Neuronal stem cell (in vitro differentiated cells): ENCODE data around the gene BICD1.

Experiments
- DNase-seq: peaks from one replicate; pipeline ENCODE4 v3.0.0-alpha.2; 2013; ENCODE audit warnings: low spot score
- H2AFZ ChIP-seq: one replicate; pipeline ENCODE4 v1.6.1; 2013; ENCODE audit warnings: mild to moderate bottlenecking, low read length, inconsistent platforms
- H2AK5ac ChIP-seq: 2 replicates; pipeline ENCODE4 v1.6.1; 2013; ENCODE audit warnings: low read depth, mild to moderate bottlenecking, inconsistent platforms, low read length, moderate library complexity, mixed read lengths
- H2BK120ac ChIP-seq: 2 replicates; pipeline ENCODE4 v1.6.1; 2013; ENCODE audit warnings: low read depth, mild to moderate bottlenecking, inconsistent platforms, low read length, moderate library complexity, mixed read lengths
- H2BK12ac ChIP-seq: one replicate; pipeline ENCODE4 v1.6.1; 2013; ENCODE audit warnings: low read length, inconsistent platforms
- H2BK15ac ChIP-seq: 2 replicates; pipeline ENCODE4 v1.6.1; 2013; ENCODE audit warnings: mild to moderate bottlenecking, low read length, inconsistent platforms, mixed read lengths
- H2BK5ac ChIP-seq: one replicate; pipeline ENCODE4 v1.6.1; 2013; ENCODE audit warnings: inconsistent platforms, mild to moderate bottlenecking, low read length, moderate library complexity
- H3K14ac ChIP-seq: one replicate; pipeline ENCODE4 v1.6.1; 2013; ENCODE audit warnings: low read length, inconsistent platforms
- H3K18ac ChIP-seq: 2 replicates; pipeline ENCODE4 v1.6.1; 2013; ENCODE audit warnings: low read length, inconsistent platforms
- H3K23ac ChIP-seq: 2 replicates; pipeline ENCODE4 v1.6.1; 2013; ENCODE audit warnings: low read depth, mild to moderate bottlenecking, mixed read lengths, low read length, inconsistent platforms; ENCODE audit not compliant: poor library complexity
- H3K27ac ChIP-seq: replicated peaks from 3 replicates; pipeline ENCODE4 v1.5.1; 2013; ENCODE audit warnings: low read length, inconsistent platforms
- H3K27me3 ChIP-seq, 3 experiments: 2 replicates each; pipeline ENCODE4 v1.6.1; 2013; ENCODE audit warnings: low read length in 3 of 3, mild to moderate bottlenecking in 2 of 3, inconsistent platforms in 1 of 3, low read depth in 1 of 3, mixed read lengths in 1 of 3, moderate library complexity in 1 of 3; ENCODE audit not compliant: control insufficient read depth in 3 of 3, insufficient read depth in 3 of 3
- H3K36me3 ChIP-seq, 2 donors: replicated peaks in 1 of 2; 2 replicates each; pipeline ENCODE4 v1.6.1; 2013; ENCODE audit warnings: low read length in 2 of 2; ENCODE audit not compliant: control insufficient read depth in 2 of 2, insufficient read depth in 2 of 2
- H3K4ac ChIP-seq: 2 replicates; pipeline ENCODE4 v1.6.1; 2013; ENCODE audit warnings: inconsistent platforms, mild to moderate bottlenecking, low read length, moderate library complexity
- H3K4me1 ChIP-seq, 2 donors: 1 replicate in 1 of 2; 2 replicates in 1 of 2; pipeline ENCODE4 v1.6.1; 2013; ENCODE audit warnings: low read length in 2 of 2, low read depth in 1 of 2; ENCODE audit not compliant: control insufficient read depth in 2 of 2, insufficient read depth in 1 of 2
- H3K4me2 ChIP-seq: one replicate; pipeline ENCODE4 v1.6.1; 2013; ENCODE audit warnings: mild to moderate bottlenecking, low read length, inconsistent platforms; ENCODE audit not compliant: insufficient read depth, poor library complexity, severe bottlenecking
- H3K4me3 ChIP-seq, 2 donors: 2 replicates each; pipeline ENCODE4 v1.5.1; 2013; ENCODE audit warnings: low read length in 2 of 2, mild to moderate bottlenecking in 2 of 2, inconsistent platforms in 1 of 2, moderate library complexity in 1 of 2
- H3K79me1 ChIP-seq: one replicate; pipeline ENCODE4 v1.6.1; 2013; ENCODE audit warnings: low read depth, mild to moderate bottlenecking, inconsistent platforms, low read length, moderate library complexity
- H3K9ac ChIP-seq: one replicate; pipeline ENCODE4 v1.6.1; 2013; ENCODE audit warnings: mild to moderate bottlenecking, low read depth, low read length, inconsistent platforms; ENCODE audit not compliant: poor library complexity
- H3K9me3 ChIP-seq, 2 donors: replicated peaks in 1 of 2; 2 replicates each; pipeline versions ENCODE3 to v1.6.1; 2013; ENCODE audit warnings: low read length in 2 of 2, mild to moderate bottlenecking in 2 of 2, inconsistent platforms in 1 of 2, low read depth in 1 of 2, mixed read lengths in 1 of 2, moderate library complexity in 1 of 2; ENCODE audit not compliant: control insufficient read depth in 2 of 2, insufficient read depth in 1 of 2
- H4K8ac ChIP-seq: one replicate; pipeline ENCODE4 v1.6.1; 2013; ENCODE audit warnings: low read depth, mild to moderate bottlenecking, inconsistent platforms, low read length, moderate library complexity
- H4K91ac ChIP-seq: one replicate; pipeline ENCODE4 v1.6.1; 2013; ENCODE audit warnings: low read length, low read depth, mild to moderate bottlenecking, inconsistent platforms; ENCODE audit not compliant: poor library complexity
- WGBS, 2 donors: extraction: QIAGEN DNeasy Blood & Tissue Kit; methylation state at CpG; one replicate each; pipeline ENCODE4 v1.1.7; 2013; ENCODE audit warnings: missing lambda C conversion rate in 2 of 2, mixed read lengths in 1 of 2; ENCODE audit not compliant: insufficient read length in 2 of 2, insufficient replicate concordance in 1 of 2; ENCODE audit errors: extremely low coverage in 2 of 2; 5-methylcytosine and 5-hydroxymethylcytosine counted together

The BICD1 gene

DNA sequence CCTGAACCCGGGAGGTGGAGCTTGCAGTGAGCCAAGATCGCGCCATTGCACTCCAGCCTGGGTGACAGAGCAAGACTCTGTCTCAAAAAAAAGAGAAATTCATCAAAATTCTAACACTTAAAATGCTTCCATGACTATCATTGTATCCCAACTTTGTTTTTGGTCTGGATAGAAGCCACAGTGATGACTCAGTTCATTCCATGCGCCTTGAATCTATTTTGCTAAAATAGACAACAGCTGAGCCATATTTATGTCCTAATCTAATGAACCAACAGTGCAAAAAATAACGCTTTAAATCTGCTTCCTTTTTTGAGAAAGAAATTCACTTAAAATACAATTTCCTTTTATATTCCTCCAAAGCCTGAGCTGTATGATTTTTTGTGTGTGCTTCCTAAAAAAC, 23.2 kb upstream of the BICD1 start:
- Histone ChIP-seq H2BK15ac (no peak overlapping the region), H2BK12ac (no peak overlapping the region), H3K4ac (no peak overlapping the region), H3K27me3 (peaks cover 0 to 2% (median 0%) of the 10 kb centered on the region in 3 experiments), H2BK5ac (no peak overlapping the region), H3K9ac (no peak overlapping the region), H3K36me3 (no peaks in the 10 kb centered on the region), H3K27ac (no peak overlapping the region), H3K4me2 (no peak overlapping the region), H3K14ac (no peak overlapping the region), H3K23ac (no peak overlapping the region), H4K91ac (no peak overlapping the region), H2BK120ac (no peak overlapping the region), H3K4me1 (no peaks in the 10 kb centered on the region), H2AFZ (no peak overlapping the region), H3K9me3 (no peaks in the 10 kb centered on the region), H4K8ac (no peak overlapping the region), H3K79me1 (no peaks in the 10 kb centered on the region), H3K4me3 (no peak overlapping the region), H3K18ac (no peak overlapping the region), H2AK5ac (no peak overlapping the region)
- no peak for DNase-seq
- no CpG with 5 or more reads among the region's 5 CpGs for WGBS, 2 donors

DNA sequence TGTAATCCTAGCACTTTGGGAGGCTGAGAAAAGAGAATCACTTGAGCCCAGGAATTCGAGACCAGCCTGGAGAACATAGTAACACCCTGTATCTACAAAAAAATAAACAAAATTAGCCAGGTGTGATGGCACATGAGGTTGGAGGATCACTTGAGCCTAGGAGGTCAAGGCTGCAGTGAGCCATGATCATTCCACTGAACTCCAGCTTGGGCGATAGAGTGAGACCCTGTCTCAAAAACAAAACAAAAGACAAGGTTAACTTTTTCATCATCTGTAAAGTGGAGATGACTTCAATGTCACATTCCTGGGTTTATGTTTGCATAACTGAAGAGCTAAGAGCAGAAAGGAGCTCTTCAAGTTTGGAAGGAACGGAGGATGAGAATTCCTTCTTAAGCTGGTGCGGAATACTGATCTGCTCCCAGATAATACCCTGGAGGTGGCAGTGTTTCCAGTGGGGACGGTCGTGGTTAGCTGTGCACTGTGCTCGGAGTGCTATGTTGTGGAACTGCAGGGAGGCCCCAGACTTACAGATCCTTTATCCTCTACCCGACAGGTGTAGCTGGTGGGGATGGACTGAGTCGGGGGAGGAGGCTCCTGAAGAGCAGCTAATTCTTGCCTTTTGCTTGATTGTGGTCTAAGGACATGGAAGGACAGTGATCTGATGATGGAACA, 22.5 kb upstream of the BICD1 start:
- no peak overlapping the region for H3K23ac ChIP-seq
- no peak overlapping the region for H3K4me2 ChIP-seq
- no peak overlapping the region for H4K8ac ChIP-seq
- H3K9me3 ChIP-seq: no peaks in the 10 kb centered on the region
- H2BK15ac ChIP-seq: no peak overlapping the region
- H2AFZ ChIP-seq: no peak overlapping the region
- no peak overlapping the region for H2AK5ac ChIP-seq
- no peaks in the 10 kb centered on the region for H3K36me3 ChIP-seq
- no peak for DNase-seq
- no peak overlapping the region for H3K18ac ChIP-seq
- H3K4me3 ChIP-seq: no peak overlapping the region
- H3K27me3 ChIP-seq: no peaks in the 10 kb centered on the region
- WGBS, 2 donors: no CpG with 5 or more reads among the region's 9 CpGs
- H2BK5ac ChIP-seq: no peak overlapping the region
- no peak overlapping the region for H2BK120ac ChIP-seq
- H3K9ac ChIP-seq: no peak overlapping the region
- H3K79me1 ChIP-seq: no peaks in the 10 kb centered on the region
- H4K91ac ChIP-seq: no peak overlapping the region
- no peak overlapping the region for H3K4ac ChIP-seq
- H3K4me1 ChIP-seq: no peaks in the 10 kb centered on the region
- H2BK12ac ChIP-seq: no peak overlapping the region
- H3K27ac ChIP-seq: no peak overlapping the region
- H3K14ac ChIP-seq: no peak overlapping the region

DNA sequence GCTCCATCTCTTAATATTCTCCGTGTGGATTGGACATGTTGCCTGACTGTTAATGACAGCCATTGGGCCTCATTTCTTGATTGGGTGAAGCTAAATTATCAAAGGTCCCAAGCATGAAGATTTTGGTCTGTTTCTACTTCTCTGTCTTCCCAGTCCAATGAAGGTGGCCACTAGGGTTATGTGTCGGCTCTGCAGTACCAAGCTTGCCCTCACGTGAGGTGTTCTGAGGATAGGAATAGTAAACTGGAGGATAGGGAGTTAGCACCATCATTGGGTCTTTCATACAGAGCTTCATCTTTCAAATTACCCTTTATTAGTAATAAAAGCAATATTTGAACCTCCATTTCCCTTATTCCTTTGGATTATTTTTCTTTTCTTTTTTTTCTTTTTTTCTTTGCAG, 21.9 kb upstream of the BICD1 start:
- no CpG with 5 or more reads among the region's 3 CpGs for WGBS, 2 donors
- Histone ChIP-seq H2BK15ac (no peak overlapping the region), H3K23ac (no peak overlapping the region), H4K91ac (no peak overlapping the region), H3K27ac (no peak overlapping the region), H2AFZ (no peak overlapping the region), H3K18ac (no peak overlapping the region), H2BK5ac (no peak overlapping the region), H3K9me3 (no peaks in the 10 kb centered on the region), H3K36me3 (no peaks in the 10 kb centered on the region), H3K27me3 (no peaks in the 10 kb centered on the region), H2BK120ac (no peak overlapping the region), H4K8ac (no peak overlapping the region), H3K4me1 (peaks cover 0 to 4% of the 10 kb centered on the region in 2 donors), H3K9ac (no peak overlapping the region), H3K79me1 (no peaks in the 10 kb centered on the region), H3K4me3 (no peak overlapping the region), H2BK12ac (no peak overlapping the region), H2AK5ac (no peak overlapping the region), H3K14ac (no peak overlapping the region), H3K4me2 (no peak overlapping the region), H3K4ac (no peak overlapping the region)
- DNase-seq: no peak

DNA sequence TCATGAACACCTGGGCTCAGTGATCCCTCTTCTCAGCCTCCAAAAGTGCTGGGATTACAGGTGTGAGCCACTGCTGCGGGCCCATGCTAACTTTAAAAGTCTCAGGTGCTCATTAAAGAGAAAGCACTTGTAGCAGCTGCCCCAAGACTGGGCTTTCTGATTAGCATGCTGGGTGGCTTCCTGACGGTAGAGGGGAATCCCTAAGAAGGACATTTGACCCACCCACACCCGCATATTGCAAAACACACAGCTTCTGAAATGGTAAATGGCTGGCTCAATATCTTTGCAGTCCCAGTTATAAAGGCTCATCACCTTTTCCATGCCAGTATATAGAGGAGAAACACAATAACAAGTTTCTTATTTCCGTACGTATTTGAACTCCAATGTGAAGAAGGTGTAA, 19.3 kb upstream of the BICD1 start:
- Histone ChIP-seq H2AFZ (no peak overlapping the region), H4K91ac (no peak overlapping the region), H3K18ac (no peak overlapping the region), H3K4me3 (no peak overlapping the region), H2BK5ac (no peak overlapping the region), H3K4me2 (no peak overlapping the region), H3K27me3 (no peaks in the 10 kb centered on the region), H2AK5ac (no peak overlapping the region), H3K9me3 (no peaks in the 10 kb centered on the region), H2BK15ac (no peak overlapping the region), H3K79me1 (no peaks in the 10 kb centered on the region), H3K9ac (no peak overlapping the region), H3K14ac (no peak overlapping the region), H3K4ac (no peak overlapping the region), H3K27ac (no peak overlapping the region), H2BK120ac (no peak overlapping the region), H3K4me1 (peaks cover 0 to 6% of the 10 kb centered on the region in 2 donors), H4K8ac (no peak overlapping the region), H3K36me3 (no peaks in the 10 kb centered on the region), H2BK12ac (no peak overlapping the region), H3K23ac (no peak overlapping the region)
- WGBS, 2 donors: no CpG with 5 or more reads among the region's 5 CpGs
- no peak for DNase-seq
